ENCODE results near the gene TMEM132A. TPM values are rescaled to one million over a fixed set of nuclear protein-coding genes. Genes with fewer than 3 reads are reported as not detected.

Gene TMEM132A
- total and polyA plus RNA-seq, 10 of the 15 experiments (the other 5 are each of a cell fraction or from before 2014, with no cell fraction given) = 0.16 to 25.0 (median 4.3) TPM

DNA sequence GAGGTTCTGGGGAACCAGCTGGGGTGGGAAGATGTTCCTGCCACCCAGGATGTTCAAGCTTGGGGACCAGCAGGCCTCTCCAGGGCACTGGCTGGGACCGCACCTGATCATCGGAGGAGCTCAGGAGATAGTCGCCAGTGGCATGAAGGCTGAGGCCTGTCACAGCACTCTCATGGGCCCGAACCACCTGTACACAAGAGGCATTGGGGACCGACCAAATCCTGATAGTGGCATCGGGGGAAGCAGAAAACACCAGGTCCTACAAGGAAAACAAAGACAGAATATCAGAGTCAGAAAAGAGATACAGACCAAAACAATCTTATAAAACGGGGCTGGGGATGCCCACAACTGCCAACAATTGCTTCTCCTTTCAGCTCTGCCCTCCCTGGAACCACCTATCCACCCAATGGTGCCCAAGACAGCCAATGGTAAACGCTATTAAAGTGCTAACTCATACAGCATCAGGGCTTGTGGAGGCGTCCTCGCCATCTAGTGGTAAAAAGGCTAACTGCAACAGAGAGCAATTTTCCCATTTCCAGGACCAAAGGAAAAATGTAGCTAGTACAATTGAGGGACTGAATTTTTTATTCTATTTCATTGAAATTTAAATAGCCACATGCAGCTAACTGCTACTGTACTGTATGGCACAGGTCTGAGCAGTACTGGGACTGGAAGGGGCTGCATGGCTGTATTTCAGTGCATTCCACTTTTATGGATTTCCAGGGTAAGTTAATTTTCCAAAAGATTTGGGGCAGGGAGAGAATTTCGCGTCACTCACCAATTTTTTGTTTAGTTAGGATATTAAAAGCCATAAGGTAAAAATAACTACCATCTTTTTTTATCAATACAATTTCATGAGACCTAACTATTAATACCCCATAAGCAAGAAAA, 25.0 kb upstream of the TMEM132A start (continued):
- TF ChIP-seq ETV6 (conservative IDR thresholded peaks at IDR 0.05 in 1 of 2, IDR thresholded peaks at IDR 0.05 in 1 of 2; ENCODE audit: borderline replicate concordance in 1 of 2, low read depth in 1 of 2) = no peak
- no peak for TF ChIP-seq CBFB (IDR thresholded peaks at IDR 0.05; ENCODE audit: low read depth)
- no peak for TF ChIP-seq CHD4 (IDR thresholded peaks at IDR 0.05)
- TF ChIP-seq WRNIP1 (IDR thresholded peaks at IDR 0.05; ENCODE audit: borderline replicate concordance, low read depth, low read length) = no peak
- no peak for TF ChIP-seq CBX5 (IDR thresholded peaks at IDR 0.05; ENCODE audit: low read depth)
- no peak for TF ChIP-seq CUX1 (IDR thresholded peaks at IDR 0.05; ENCODE audit: insufficient replicate concordance, low read depth, low read length)
- TF ChIP-seq, protein P1, sequence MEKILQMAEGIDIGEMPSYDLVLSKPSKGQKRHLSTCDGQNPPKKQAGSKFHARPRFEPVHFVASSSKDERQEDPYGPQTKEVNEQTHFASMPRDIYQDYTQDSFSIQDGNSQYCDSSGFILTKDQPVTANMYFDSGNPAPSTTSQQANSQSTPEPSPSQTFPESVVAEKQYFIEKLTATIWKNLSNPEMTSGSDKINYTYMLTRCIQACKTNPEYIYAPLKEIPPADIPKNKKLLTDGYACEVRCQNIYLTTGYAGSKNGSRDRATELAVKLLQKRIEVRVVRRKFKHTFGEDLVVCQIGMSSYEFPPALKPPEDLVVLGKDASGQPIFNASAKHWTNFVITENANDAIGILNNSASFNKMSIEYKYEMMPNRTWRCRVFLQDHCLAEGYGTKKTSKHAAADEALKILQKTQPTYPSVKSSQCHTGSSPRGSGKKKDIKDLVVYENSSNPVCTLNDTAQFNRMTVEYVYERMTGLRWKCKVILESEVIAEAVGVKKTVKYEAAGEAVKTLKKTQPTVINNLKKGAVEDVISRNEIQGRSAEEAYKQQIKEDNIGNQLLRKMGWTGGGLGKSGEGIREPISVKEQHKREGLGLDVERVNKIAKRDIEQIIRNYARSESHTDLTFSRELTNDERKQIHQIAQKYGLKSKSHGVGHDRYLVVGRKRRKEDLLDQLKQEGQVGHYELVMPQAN (conservative IDR thresholded peaks at IDR 0.05) = no peak
- no peak for TF ChIP-seq ZNF274 (IDR thresholded peaks at IDR 0.05; ENCODE audit: insufficient read depth, insufficient read length)
- TF ChIP-seq ZNF24 (IDR thresholded peaks at IDR 0.05) = no peak
- TF ChIP-seq MYB (IDR thresholded peaks at IDR 0.05; ENCODE audit: borderline replicate concordance, low read depth, low read length) = no peak
- no peak for TF ChIP-seq HDGF (IDR thresholded peaks at IDR 0.05)
- no peak for TF ChIP-seq CHD1 (IDR thresholded peaks at IDR 0.05; ENCODE audit: low read depth, low read length)
- TF ChIP-seq ATF7 (IDR thresholded peaks at IDR 0.05; ENCODE audit: low read depth) = no peak
- peak; percentile 55; the same call in 1 of the 2 replicates for TF ChIP-seq YY1 (IDR thresholded peaks at IDR 0.05; ENCODE audit: low read depth, low read length)
- no peak for TF ChIP-seq MEF2B (IDR thresholded peaks at IDR 0.05; ENCODE audit: partially characterized antibody, poor library complexity, severe bottlenecking)
- no peak for TF ChIP-seq STAT1 (conservative IDR thresholded peaks at IDR 0.05)
- TF ChIP-seq CREB1 (IDR thresholded peaks at IDR 0.05; ENCODE audit: low read depth) = no peak
- no peak for TF ChIP-seq NFIC (IDR thresholded peaks at IDR 0.05; ENCODE audit: low read depth, low read length)
- TF ChIP-seq RUNX3 (IDR thresholded peaks at IDR 0.05; ENCODE audit: low read length) = 0 out of 2 replicates have a peak, but pooled peaks have one; percentile 10
- TF ChIP-seq, protein P2, sequence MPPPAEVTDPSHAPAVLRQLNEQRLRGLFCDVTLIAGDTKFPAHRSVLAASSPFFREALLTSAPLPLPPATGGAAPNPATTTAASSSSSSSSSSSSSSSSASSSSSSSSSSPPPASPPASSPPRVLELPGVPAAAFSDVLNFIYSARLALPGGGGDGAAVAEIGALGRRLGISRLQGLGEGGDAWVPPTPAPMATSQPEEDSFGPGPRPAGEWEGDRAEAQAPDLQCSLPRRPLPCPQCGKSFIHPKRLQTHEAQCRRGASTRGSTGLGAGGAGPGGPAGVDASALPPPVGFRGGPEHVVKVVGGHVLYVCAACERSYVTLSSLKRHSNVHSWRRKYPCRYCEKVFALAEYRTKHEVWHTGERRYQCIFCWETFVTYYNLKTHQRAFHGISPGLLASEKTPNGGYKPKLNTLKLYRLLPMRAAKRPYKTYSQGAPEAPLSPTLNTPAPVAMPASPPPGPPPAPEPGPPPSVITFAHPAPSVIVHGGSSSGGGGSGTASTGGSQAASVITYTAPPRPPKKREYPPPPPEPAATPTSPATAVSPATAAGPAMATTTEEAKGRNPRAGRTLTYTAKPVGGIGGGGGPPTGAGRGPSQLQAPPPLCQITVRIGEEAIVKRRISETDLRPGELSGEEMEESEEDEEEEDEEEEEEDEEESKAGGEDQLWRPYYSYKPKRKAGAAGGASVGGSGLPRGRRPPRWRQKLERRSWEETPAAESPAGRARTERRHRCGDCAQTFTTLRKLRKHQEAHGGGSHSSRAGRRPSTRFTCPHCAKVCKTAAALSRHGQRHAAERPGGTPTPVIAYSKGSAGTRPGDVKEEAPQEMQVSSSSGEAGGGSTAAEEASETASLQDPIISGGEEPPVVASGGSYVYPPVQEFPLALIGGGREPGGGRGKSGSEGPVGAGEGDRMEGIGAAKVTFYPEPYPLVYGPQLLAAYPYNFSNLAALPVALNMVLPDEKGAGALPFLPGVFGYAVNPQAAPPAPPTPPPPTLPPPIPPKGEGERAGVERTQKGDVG (CRISPR knock-in tag; IDR thresholded peaks at IDR 0.05) = no peak
